H1 (cell line): ENCODE data around the gene DOCK10. TPM values are rescaled to one million over a fixed set of nuclear protein-coding genes. Genes with fewer than 3 reads are reported as not detected.

Experiments
- CTCF ChIA-PET: fragments of 300-600 bp; sonication (Branson Sonifier 250); formaldehyde crosslinking; loops from one replicate; lab custom pipeline; 2021; ENCODE audit not compliant: partially characterized antibody; lab: Charles Lee
- POLR2A ChIA-PET: fragments of 300-600 bp; sonication (Branson Sonifier 250); formaldehyde crosslinking; loops from one replicate; lab custom pipeline; 2021; ENCODE audit warnings: inconsistent platforms; ENCODE audit not compliant: partially characterized antibody; lab: Charles Lee
- DNase-seq, 2 experiments: peaks; one replicate each; pipeline versions ENCODE4 v3.0.0 to v3.0.0-alpha.2; 2010 to 2022; ENCODE audit warnings: low spot score in 2 of 2, low read depth in 1 of 2, mixed read lengths in 1 of 2
- FAIRE-seq: peaks from 2 replicates; lab custom pipeline; 2011; peaks lifted over from hg19 to GRCh38; lab: Jason Lieb, UNC
- H2AFZ ChIP-seq: 2 replicates; pipeline ENCODE4 v1.8.1; 2012; ENCODE audit warnings: low read length, inconsistent platforms
- H2AK5ac ChIP-seq: 2 replicates; pipeline ENCODE4 v1.6.1; 2013; ENCODE audit warnings: low read depth, low read length
- H2BK120ac ChIP-seq: replicated peaks from 2 replicates; pipeline ENCODE3; 2013; ENCODE audit warnings: low read depth, low read length, inconsistent platforms
- H2BK12ac ChIP-seq: 2 replicates; pipeline ENCODE4 v1.6.1; 2013; ENCODE audit warnings: low read depth, low read length
- H2BK15ac ChIP-seq: 2 replicates; pipeline ENCODE4 v1.6.1; 2013; ENCODE audit warnings: low read length
- H2BK20ac ChIP-seq: 2 replicates; pipeline ENCODE4 v1.6.1; 2013; ENCODE audit warnings: low read length
- H2BK5ac ChIP-seq: 2 replicates; pipeline ENCODE4 v1.6.1; 2013; ENCODE audit warnings: low read depth, low read length
- H3K14ac ChIP-seq: 2 replicates; pipeline ENCODE4 v1.6.1; 2013; ENCODE audit warnings: inconsistent platforms; ENCODE audit not compliant: insufficient read length
- H3K18ac ChIP-seq: 2 replicates; pipeline ENCODE4 v1.6.1; 2013; ENCODE audit warnings: low read length; ENCODE audit errors: extremely low read depth
- H3K23ac ChIP-seq: 2 replicates; pipeline ENCODE4 v1.6.1; 2013; ENCODE audit warnings: inconsistent platforms; ENCODE audit not compliant: insufficient read length
- H3K23me2 ChIP-seq: 2 replicates; pipeline ENCODE4 v1.6.1; 2013; ENCODE audit warnings: low read depth, low read length
- H3K27ac ChIP-seq: 2 replicates; pipeline ENCODE4 v1.6.1; 2011; ENCODE audit warnings: low read depth, low read length, inconsistent platforms
- H3K27me3 ChIP-seq, 4 experiments: replicated peaks in 1 of 4; 1 replicate in 1 of 4; 2 replicates in 3 of 4; pipeline versions ENCODE4 v1.6.1 to v1.8.1; 2011 to 2013; ENCODE audit warnings: low read length in 3 of 4, mild to moderate bottlenecking in 3 of 4, inconsistent platforms in 2 of 4, mixed read lengths in 2 of 4, moderate library complexity in 1 of 4; ENCODE audit not compliant: control insufficient read depth in 3 of 4, insufficient read depth in 3 of 4; ENCODE audit errors: extremely low read depth in 1 of 4
- H3K36me3 ChIP-seq, 4 experiments: 2 replicates each; pipeline versions ENCODE4 v1.6.1 to v1.8.1; 2011 to 2013; ENCODE audit warnings: mild to moderate bottlenecking in 4 of 4, low read length in 3 of 4, moderate library complexity in 2 of 4, control low read depth in 1 of 4, inconsistent platforms in 1 of 4; ENCODE audit not compliant: insufficient read depth in 4 of 4, control insufficient read depth in 2 of 4
- H3K4ac ChIP-seq: replicated peaks from 2 replicates; pipeline ENCODE3; 2013; ENCODE audit warnings: low read length, low read depth, mixed read lengths, inconsistent platforms; ENCODE audit not compliant: insufficient read length
- H3K4me1 ChIP-seq, 4 experiments: replicated peaks in 1 of 4; 1 replicate in 1 of 4; 2 replicates in 3 of 4; pipeline versions ENCODE4 v1.6.1 to v1.8.1; 2011 to 2013; ENCODE audit warnings: low read length in 3 of 4, inconsistent platforms in 2 of 4, mixed read lengths in 1 of 4; ENCODE audit not compliant: insufficient read depth in 4 of 4, control insufficient read depth in 3 of 4
- H3K4me2 ChIP-seq, 2 experiments: 2 replicates each; pipeline versions ENCODE4 v1.6.1 to v1.8.1; 2011 to 2013; ENCODE audit warnings: low read depth in 2 of 2, low read length in 2 of 2, control low read depth in 1 of 2, inconsistent platforms in 1 of 2, mild to moderate bottlenecking in 1 of 2; ENCODE audit not compliant: insufficient read depth in 1 of 2
- H3K4me3 ChIP-seq, 4 experiments: fragments of 200-600, 300-600 bp in 1 of 4; sonication (generic), shearing (Covaris generic), sonication (Bioruptor Twin) in 1 of 4; 2 replicates each; pipeline versions ENCODE4 v1.5.1 to v1.8.1; 2011 to 2016; ENCODE audit warnings: low read length in 4 of 4, low read depth in 3 of 4, control low read depth in 2 of 4, inconsistent platforms in 2 of 4, mild to moderate bottlenecking in 2 of 4, mixed read lengths in 1 of 4, moderate library complexity in 1 of 4; ENCODE audit not compliant: insufficient read depth in 2 of 4; ENCODE audit errors: extremely low read depth in 1 of 4
- H3K56ac ChIP-seq: replicated peaks from 2 replicates; pipeline ENCODE3; 2013; ENCODE audit warnings: low read depth, mild to moderate bottlenecking, mixed read lengths, low read length, inconsistent platforms; ENCODE audit not compliant: insufficient read length
- H3K79me1 ChIP-seq: 2 replicates; pipeline ENCODE4 v1.6.1; 2013; ENCODE audit warnings: low read depth, low read length, control low read depth
- H3K79me2 ChIP-seq, 2 experiments: 2 replicates each; pipeline versions ENCODE4 v1.6.1 to v1.8.1; 2012 to 2013; ENCODE audit warnings: low read length in 2 of 2, mild to moderate bottlenecking in 2 of 2, inconsistent platforms in 1 of 2; ENCODE audit not compliant: insufficient read depth in 2 of 2, control insufficient read depth in 1 of 2
- H3K9ac ChIP-seq, 4 experiments: replicated peaks in 1 of 4; 1 replicate in 1 of 4; 2 replicates in 3 of 4; pipeline versions ENCODE4 v1.6.1 to v1.8.1; 2011 to 2013; ENCODE audit warnings: low read depth in 3 of 4, low read length in 3 of 4, control low read depth in 2 of 4, mild to moderate bottlenecking in 2 of 4, moderate library complexity in 2 of 4, inconsistent platforms in 1 of 4; ENCODE audit errors: extremely low read depth in 1 of 4
- H3K9me3 ChIP-seq, 2 experiments: 2 replicates each; pipeline versions ENCODE4 v1.6.1 to v1.8.1; 2012 to 2013; ENCODE audit warnings: mild to moderate bottlenecking in 2 of 2, moderate library complexity in 2 of 2, control low read depth in 1 of 2, inconsistent platforms in 1 of 2, low read depth in 1 of 2, low read length in 1 of 2, mixed read lengths in 1 of 2; ENCODE audit not compliant: insufficient read depth in 2 of 2
- H4K20me1 ChIP-seq, 2 experiments: replicated peaks in 1 of 2; 2 replicates each; pipeline versions ENCODE3 to v1.8.1; 2011 to 2013; ENCODE audit warnings: inconsistent platforms in 2 of 2, low read length in 2 of 2, mild to moderate bottlenecking in 1 of 2; ENCODE audit not compliant: insufficient read depth in 2 of 2, control insufficient read depth in 1 of 2
- H4K5ac ChIP-seq: 2 replicates; pipeline ENCODE4 v1.6.1; 2013; ENCODE audit warnings: low read length, low read depth, mixed read lengths, inconsistent platforms; ENCODE audit not compliant: insufficient read length
- H4K8ac ChIP-seq: 2 replicates; pipeline ENCODE4 v1.8.0; 2013; ENCODE audit warnings: mild to moderate bottlenecking, moderate library complexity, low read length, inconsistent platforms; ENCODE audit not compliant: insufficient read depth; ENCODE audit errors: extremely low read depth
- H4K91ac ChIP-seq: replicated peaks from 2 replicates; pipeline ENCODE3; 2013; ENCODE audit warnings: low read length, mixed read lengths, inconsistent platforms; ENCODE audit not compliant: insufficient read length
- RFX5 ChIP-seq: IDR thresholded peaks from 2 replicates; pipeline ENCODE4 v1.6.1; 2011; ENCODE audit warnings: low read depth, low read length, improper control_type of control experiment, borderline replicate concordance
- SP1 ChIP-seq: IDR thresholded peaks from 2 replicates; pipeline ENCODE4 v1.6.1; 2011; ENCODE audit warnings: low read depth, low read length
- SRF ChIP-seq: IDR thresholded peaks from 2 replicates; pipeline ENCODE4 v1.6.1; 2011; ENCODE audit warnings: mild to moderate bottlenecking, low read depth, low read length, moderate library complexity
- TAF7 ChIP-seq: optimal IDR thresholded peaks from 2 replicates; pipeline ENCODE3; 2011; ENCODE audit warnings: low read depth, mild to moderate bottlenecking, inconsistent platforms, low read length, moderate library complexity, borderline replicate concordance
- TCF12 ChIP-seq: IDR thresholded peaks from 2 replicates; pipeline ENCODE4 v1.6.1; 2011; ENCODE audit warnings: low read depth, mild to moderate bottlenecking, low read length
- WGBS, 2 experiments: shearing (Covaris generic) in 1 of 2; methylation state at CpG; one replicate each; pipeline versions ENCODE4 v1.1.6 to v1.1.7; 2013 to 2015; ENCODE audit warnings: low lambda C conversion rate in 2 of 2, mixed read lengths in 2 of 2, inconsistent platforms in 1 of 2, low coverage in 1 of 2, missing lambda C conversion rate in 1 of 2; ENCODE audit not compliant: insufficient replicate concordance in 2 of 2, insufficient coverage in 1 of 2, insufficient read length in 1 of 2; ENCODE audit errors: extremely low coverage in 1 of 2, missing lambda C conversion rate in 1 of 2; 5-methylcytosine and 5-hydroxymethylcytosine counted together
- polyA plus RNA-seq, 7 experiments: library from polyadenylated mRNA; depleted of rRNA in 3 of 7; stranded (reverse) in 5 of 7; unstranded in 2 of 7; fragments of >200 nt in 5 of 7; fragments of 200-250 nt in 2 of 7; gene quantifications; 1 replicate in 5 of 7; 2 replicates in 1 of 7; 4 replicates in 1 of 7; pipeline versions ENCODE4 v1.2.1 to v1.2.3, GENCODE V29; 2011 to 2013; ENCODE audit warnings: missing spikeins in 2 of 7, mixed read lengths in 2 of 7
- total RNA-seq: library from RNA; stranded (reverse); fragmentation: NEBNext Ultra II Directional; extraction: Animal tissue kit (Norgen Biotek cat#: 25700); gene quantifications from 2 replicates; pipeline ENCODE4 v1.2.1, GENCODE V29; 2021

The DOCK10 gene
- total and polyA plus RNA-seq, 2 of the 8 experiments (the other 6 are each of a cell fraction or from before 2014, with no cell fraction given): 0.33 to 1.6 TPM

- Histone ChIP-seq H3K4me3 (no peak overlapping the region), H2BK20ac (no peak overlapping the region), H3K23me2 (no peaks in the 10 kb centered on the region), H3K9ac (no peak overlapping the region), H3K79me1 (no peaks in the 10 kb centered on the region), H3K4me1 (peaks cover 2 to 14% (median 6%) of the 10 kb centered on the region in 4 experiments; a peak in 5 of 7 replicates), H4K20me1 (no peaks in the 10 kb centered on the region), H3K9me3 (no peaks in the 10 kb centered on the region), H4K91ac (no peak overlapping the region), H2AFZ (no peak overlapping the region), H3K4ac (no peak overlapping the region), H4K8ac (no peak overlapping the region), H3K18ac (no peak overlapping the region), H3K14ac (no peak overlapping the region), H2BK120ac (no peak overlapping the region), H2BK15ac (no peak overlapping the region), H3K56ac (no peak overlapping the region), H3K36me3 (no peaks in the 10 kb centered on the region), H3K23ac (no peak overlapping the region), H2AK5ac (no peak overlapping the region), H4K5ac (no peak overlapping the region), H2BK12ac (no peak overlapping the region), H3K4me2 (no peak overlapping the region), H3K79me2 (no peaks in the 10 kb centered on the region), H3K27ac (no peak overlapping the region), H2BK5ac (no peak overlapping the region), H3K27me3 (no peaks in the 10 kb centered on the region)
- no peak for TF ChIP-seq SRF
- TF ChIP-seq TAF7: no peak
- no peak for TF ChIP-seq RFX5
- TF ChIP-seq SP1: no peak
- no peak for TF ChIP-seq TCF12
- DNase-seq (no peak), FAIRE-seq (no peak)
- WGBS, 2 experiments: 77% methylated on average over 5 of the region's 5 CpGs; no CpG with 5 or more reads in 1 of the 2 experiments
- ChIA-PET CTCF (interaction anchor here (1.0 to 3.6 kb wide), 3 partner anchors 10 to 82 kb away, joined by 3 to 14 read pairs (median 3); no protein-coding TSS in a partner anchor), POLR2A (no interaction called here)
These were observed 104.4 kb downstream of the DOCK10 start for GRCh38 chr2:224937887-224938286.
